CD4-positive, alpha-beta T cell treated with Interferon alpha-2 for 1 hour (primary cell): ENCODE measurements around the gene CSNK2B.

Experiments
- DNase-seq, 2 donors: peaks; one replicate each; pipeline ENCODE4 v3.0.0-alpha.2; 2020 to 2022

The CSNK2B gene

DNA sequence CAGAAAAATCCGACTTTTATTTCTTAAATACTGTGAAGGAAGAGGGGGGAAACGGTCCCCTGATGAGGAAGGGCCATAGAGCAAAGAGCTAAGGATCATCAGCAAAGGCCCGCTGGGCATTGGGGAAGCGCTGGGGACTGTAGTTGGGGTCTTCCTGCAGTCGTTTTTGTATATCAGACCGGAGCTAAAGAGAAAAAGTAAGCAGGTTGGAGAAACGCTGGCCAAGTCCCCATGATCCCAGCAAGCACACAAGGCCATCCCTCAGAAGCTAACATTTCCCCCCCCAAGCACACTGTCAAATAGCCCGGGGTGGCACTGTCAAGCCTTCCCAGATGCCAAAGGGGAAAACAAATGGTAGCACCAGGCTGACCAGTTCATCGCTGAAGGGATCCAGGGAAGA is 26.8 kb upstream of the CSNK2B start:
- no peak for DNase-seq

DNA sequence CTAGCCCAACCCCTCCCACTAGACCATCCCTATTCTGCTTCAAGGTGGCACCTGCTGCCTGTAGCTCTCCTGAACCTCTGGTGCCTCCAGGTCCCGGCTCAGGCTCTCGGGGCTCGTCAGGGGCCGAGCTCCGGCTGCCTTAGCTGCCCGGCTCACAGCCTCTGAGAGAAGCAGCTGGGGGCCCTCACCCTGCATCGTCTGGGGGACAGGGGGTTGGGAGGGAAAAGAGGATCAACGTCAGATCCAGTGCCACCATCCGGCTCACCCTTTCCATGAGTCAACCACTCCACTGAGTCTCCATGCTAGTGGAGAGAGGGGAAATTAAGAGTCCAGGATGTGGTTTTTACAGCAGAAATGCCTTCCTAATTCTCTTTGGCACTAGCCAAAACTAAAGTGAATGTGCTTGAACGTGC is 26.4 kb upstream of the CSNK2B start:
- no peak for DNase-seq

DNA sequence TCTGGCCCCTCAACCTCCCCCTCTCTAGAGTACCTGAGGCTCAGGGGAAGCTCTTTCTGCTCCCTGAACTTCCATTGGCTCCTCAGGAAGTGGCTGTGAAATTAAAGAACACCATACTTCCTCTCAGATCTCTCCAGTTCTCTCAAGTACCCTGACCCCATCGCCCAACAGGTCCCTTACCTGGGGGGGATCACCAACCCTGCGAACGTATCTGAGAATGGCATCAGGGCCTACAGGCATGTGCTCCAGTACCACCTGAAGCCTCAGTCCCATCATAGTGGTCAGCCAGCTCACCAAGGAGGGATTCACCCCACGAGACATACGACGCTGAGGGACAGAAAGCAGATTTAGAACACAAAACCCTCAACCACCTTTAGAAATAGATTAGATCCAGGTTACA is 25.3 kb upstream of the CSNK2B start:
- no peak for DNase-seq

- no peak for DNase-seq
Measured at GRCh38 chr6:31641370-31641769, 24.5 kb upstream of the CSNK2B start.

DNA sequence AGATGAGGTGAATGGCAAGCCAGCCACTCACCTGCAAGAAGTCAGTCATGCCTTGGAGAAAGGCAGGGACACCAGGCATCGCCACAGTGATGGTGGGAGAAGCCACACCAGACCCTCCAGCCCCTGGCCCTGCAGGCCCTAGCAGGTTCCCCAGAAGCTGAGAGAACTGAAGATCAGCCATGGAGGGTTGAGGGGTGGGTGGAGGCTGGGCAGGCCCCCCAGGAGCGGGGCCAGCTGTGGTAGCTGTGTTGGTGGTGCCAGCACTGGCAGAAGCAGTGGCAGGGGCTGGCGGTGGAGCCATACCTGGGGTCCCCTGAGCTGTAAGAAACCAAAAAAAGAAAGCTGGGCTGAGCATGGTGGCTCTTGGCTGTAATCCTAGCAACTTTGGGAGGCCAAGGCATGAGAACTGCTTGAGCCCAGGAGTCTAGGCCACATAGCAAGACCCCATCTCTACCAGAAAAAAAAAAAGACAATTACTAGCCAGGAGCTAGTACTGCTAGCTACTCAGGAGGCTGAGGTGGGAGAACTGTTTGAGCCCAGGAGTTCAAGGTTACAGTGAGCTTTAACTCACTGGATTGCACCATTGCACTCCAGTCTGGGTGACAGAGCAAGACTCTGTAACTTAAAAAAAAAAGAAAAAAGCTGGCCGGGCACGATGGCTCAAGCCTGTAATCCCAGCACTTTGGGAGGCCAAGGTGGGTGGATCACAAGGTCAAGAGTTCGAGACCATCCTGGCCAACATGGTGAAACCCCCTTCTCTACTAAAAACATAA is 22.9 kb upstream of the CSNK2B start:
- no peak for DNase-seq

GRCh38 chr6:31643818-31644454 is 21.9 kb upstream of the CSNK2B start:
- no peak for DNase-seq

GRCh38 chr6:31645325-31645724 is 20.6 kb upstream of the CSNK2B start:
- DNase-seq: no peak

GRCh38 chr6:31651602-31652191 is 14.2 kb upstream of the CSNK2B start:
- no peak for DNase-seq

DNA sequence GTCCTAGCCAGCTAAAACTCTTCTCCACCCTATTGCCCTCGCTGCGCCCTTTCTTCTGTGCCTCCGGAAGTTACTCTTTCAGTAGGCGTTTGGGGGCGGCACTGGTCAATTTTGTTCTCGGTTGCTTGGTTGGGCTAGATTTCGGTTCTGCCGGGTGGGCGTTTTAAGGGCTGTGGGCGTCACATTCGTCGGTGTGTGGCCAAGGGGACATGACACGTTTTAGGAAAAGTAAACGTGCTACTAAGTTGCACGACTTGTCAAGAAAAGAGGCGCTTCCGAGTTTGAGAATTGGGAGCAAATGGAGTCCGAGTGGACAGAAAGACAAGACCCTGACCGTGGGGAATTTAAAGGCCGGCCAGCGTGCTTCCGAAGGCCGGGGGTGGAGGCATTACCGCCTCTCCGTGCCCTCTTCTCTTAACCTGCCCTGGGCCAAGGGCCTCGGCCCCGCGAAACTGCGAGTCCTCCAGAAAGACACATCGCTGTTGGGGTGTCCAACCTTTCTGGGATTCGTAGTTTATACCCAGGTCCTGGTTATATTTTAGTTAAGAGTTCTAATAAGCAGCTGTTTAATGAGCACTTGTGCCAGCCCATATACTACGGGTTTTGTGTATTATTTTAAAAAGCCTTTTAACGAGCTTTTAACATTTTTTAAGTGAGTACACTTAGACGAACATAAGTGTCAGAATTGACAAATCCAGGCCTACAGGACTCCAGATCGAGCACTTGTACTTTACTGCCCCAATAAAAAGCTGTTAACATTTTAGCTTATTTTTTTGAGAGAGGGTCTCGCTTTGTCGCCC is 12.8 kb upstream of the CSNK2B start:
- peak in 1 of 2 donors; percentile 90 for DNase-seq

DNA sequence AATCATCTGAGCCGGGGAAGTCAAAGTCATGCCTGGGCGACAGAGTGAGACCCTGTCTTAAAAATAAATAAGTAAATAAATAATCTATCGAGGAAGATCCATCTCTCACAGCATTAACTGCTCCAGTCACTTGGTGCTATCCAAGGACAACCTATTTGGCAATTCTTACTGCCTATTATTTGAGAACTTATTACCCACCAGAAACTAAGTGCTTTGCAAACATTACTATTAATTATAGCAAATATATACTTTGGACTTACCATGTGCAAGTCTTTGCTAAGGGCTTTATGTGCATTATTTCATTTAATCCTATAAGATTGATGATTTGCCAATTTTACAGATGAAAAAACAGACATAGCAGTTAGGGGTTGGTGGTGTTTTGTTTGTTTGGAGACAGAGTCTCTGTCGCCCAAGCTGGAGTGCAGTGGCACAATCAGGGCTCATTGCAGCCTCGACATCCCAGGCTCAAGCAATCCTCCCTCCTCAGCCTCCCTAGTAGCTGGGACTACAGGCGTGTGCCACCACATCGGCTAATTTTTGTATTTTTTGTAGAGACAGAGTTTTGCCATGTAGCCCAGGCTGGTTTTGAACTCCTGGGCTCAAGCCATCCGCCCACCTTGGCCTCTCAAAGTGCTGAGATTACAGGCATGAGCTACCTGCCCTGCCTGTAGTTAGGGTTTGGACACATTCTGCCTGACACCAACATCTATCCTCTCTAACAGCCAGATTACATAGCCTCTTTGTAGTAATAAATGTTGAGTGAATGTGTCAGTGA is 11.1 kb upstream of the CSNK2B start:
- DNase-seq: no peak

DNA sequence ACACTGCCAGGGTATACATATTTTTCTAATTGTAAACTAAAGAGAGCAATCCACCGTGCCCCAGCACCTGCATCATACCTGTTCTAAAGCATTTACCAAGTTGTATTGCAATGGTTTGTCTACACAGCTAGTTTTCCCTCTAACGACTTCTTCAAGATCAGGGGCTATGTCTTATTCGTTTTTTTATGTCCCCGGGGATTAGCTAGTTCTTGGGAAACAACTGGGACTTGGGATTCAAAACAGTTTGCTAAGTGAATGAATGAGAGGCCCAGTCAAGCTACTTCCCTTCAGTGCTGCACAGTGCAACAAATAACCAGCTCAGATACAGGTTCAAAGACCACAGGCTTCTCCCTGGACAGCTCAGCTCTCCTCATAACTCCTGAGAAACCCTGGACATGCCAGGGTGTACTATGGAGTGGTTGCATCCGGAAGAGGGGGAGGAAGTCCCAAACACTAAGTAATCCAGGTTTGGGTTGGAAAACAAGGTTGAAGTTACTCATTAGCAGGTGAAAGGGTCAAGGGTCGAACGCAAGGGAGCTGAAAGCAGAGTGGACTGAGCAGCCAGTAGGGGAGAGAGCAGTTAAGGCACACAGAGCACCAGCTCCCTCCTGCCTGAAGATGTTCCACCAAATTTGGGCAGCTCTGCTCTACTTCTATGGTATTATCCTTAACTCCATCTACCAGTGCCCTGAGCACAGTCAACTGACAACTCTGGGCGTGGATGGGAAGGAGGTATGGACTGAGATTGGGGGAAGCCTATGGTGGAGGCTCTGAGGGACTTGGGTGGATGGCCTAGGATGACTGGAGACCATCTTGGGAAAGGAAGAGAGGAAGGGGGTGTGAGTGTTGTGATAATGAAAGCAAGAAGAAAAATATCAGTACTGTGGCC is 10.3 kb upstream of the CSNK2B start, which contains the start of gene APOM:
Gene APOM (plus strand): TSS at position 546 of the 889 bp plus-strand sequence. CDS start 73 bp downstream, at position 619.
- no peak for DNase-seq

DNA sequence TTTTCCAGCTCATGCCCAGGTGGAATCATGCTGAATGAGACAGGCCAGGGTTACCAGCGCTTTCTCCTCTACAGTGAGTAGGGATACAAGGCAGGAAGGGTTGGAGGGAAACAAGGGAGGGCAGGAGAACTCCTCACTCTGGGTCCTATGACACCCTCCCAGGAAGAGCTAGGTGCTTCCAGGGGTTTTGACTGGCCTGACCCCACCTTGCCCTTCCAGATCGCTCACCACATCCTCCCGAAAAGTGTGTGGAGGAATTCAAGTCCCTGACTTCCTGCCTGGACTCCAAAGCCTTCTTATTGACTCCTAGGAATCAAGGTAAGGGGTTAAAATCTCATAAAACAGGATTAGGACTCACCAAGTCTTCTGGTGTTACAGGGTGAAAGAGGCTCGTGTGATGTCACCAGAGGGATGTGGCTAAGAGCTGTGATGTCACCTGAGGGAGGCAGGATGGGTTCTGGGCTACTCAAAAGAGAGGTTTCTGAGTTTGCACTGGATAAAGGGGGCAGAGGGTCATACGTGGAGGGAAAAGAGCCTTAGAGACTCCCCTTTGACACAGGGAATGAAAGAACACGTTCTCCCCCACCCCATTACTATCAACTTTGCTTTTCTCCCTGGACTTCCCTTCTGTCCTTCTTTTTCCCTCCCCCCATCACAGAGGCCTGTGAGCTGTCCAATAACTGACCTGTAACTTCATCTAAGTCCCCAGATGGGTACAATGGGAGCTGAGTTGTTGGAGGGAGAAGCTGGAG is 8.3 kb upstream of the CSNK2B start:
- peak in 1 of 2 donors; percentile 42 for DNase-seq

DNA sequence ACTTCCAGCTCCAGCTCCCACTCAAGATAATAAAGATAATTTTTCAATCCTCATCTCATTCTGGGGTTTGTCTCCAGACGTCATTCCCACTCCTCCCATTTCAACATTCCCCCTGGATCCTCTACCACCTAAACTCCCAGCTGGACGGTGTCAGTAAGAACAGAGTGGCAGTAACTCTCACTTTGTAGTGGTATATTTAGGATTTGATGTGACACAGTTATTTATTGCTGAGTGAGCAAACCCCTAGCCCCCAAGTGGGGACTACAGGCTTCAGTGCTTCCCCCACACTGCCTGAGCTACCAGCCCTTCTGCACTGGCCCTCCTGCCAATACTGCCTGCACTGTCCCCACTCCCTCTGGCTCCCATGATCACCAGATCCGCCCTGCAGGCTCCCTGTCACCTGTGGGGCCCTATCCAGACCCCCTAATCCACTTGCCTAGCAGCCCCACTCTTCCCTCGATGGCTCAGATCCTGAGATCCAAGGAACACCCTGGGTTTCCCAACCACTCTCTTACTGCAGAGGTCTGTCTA is 7.7 kb upstream of the CSNK2B start:
- DNase-seq: no peak

DNA sequence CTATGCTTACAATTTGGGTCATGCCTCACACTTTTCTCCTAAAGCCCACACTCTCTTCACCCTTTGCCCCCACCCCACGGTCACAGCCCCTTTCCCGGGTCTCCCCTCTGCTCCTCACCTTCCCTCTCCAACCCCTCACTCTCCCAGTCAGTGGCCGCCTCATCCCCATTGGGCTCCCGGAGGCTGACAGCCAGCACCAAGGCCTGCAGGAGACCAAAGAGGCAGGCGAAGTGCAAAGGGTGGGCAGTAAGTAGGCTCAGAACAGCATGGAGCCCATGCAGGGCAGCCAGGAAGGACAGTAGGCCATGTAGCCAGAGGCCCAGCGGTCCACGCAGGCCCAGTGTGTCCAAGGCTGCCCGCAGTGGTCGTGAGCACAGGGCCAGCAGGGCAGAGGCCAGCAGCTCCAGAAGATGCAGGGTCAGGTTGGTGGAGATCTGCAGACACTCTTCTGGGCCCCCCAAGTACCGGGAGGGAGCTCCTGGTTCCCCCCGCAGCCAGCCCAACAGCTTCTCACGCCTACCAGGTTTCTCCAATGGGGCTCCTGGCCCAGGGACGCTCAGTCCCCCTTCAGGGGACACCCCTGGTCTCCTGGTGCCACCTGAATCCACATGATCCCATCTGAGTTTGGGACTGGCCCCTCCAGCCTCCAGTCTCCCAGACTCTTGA is 6.8 kb upstream of the CSNK2B start:
- no peak for DNase-seq

- DNase-seq: peak; percentile 18 to 60
Measured at GRCh38 chr6:31659649-31660380, 6.1 kb upstream of the CSNK2B start.

DNA sequence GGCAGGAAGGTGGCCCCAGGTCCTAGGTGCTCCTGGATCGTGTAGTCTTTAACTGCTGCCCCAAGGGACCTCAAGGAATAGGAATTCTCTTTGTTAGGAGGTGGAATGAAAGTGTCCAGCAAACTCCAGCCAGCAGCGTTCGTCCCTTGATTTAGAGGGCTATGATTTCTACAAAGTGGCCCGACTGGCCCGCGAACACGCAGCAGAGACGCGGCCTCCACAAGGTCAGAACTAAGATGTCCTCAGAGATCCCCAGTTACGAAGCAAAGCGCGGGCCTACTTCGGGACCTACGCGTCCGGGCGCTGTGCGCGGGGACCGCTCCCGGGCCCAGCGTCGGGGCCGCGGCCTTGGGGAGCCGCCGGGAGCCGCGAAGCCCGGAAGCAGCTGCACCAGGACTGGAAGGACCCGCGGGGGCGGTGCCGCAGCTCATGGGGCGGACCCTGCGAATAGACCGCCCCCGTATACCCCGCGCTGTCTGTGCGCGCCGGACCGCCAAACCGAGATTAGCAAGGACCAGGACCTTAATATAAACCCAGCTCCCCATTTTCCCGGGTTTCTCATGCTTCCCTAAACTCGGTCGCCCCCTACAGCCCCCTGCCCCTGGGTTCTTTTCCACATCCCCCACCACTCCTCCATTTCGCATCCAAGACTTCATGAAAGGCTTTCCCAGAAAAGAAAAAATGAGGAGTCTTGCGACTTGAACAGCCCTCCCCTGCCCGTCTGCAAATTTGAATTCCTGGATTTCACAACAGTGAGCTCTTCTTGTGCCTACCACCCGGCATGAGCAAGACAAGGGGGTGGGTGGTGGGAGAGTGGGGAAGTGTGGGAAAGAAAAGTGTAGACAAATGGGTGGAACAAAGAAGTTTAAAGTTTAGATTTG is 5.3 kb upstream of the CSNK2B start, which contains the start of gene C6orf47:
Gene C6orf47 (minus strand): TSS at position 398 of the 881 bp plus-strand sequence. CDS start 831 bp downstream, outside the sequence.
- peak; percentile 71 to 81 for DNase-seq

DNA sequence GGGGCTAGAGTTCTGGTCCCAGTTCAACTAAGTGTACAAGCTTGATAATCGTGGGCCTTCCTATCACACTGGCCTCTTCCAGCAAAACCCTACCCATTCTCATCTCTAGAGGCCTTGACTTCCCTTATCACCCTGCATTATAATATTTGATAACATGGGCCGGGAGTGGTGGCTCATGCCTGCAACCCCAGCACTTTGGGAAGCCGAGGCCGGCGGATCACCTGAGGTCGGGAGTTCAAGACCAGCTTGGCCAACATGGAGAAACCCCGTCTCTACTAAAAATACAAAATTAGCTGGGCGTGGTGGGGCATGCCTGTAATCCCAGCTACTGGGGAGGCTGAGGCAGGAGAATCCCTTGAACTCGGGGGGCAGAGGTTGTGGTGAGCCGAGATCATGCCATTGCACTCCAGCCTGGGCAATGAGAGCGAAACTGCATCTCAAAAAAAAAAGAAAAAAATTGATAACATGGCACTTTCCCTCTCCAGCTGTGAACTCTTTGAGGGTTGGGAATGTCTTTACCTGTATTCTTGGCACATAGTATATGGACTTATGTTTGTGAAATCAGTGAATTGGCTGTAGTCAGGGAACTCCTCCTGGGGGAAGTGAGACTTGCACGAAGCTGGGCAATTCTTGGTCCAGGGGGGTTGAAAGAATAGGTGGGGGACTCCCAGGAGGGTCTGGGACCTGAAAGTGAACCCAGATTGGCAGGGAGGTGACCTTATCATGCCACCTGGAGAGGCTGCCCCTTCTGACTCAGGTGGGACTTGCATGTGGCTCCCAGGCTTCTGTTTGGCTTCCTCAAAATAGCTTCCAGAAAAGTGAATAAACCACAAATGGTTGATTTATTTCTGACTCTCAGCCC is 4.4 kb upstream of the CSNK2B start:
- no peak for DNase-seq
